HCEC 1CT (cell line): ENCODE results near the gene SEMA3B.
A peak's percentile ranks its signal among the peaks of the same experiment; 100 is the strongest.
"Not testable (repeated sequence)": the region's sequence is repeated elsewhere in the genome, so short reads cannot be mapped to it uniquely, and the experiment has no call there.

Source experiments
- DNase-seq: peaks from one replicate; pipeline ENCODE4 v3.0.0-alpha.2; 2017

SEMA3B gene

GRCh38 chr3:50295553-50296431 is 26.8 kb downstream of the SEMA3B start:
- no peak for DNase-seq

- no peak for DNase-seq
Observed at GRCh38 chr3:50296721-50297383, 27.9 kb downstream of the SEMA3B start.

DNA sequence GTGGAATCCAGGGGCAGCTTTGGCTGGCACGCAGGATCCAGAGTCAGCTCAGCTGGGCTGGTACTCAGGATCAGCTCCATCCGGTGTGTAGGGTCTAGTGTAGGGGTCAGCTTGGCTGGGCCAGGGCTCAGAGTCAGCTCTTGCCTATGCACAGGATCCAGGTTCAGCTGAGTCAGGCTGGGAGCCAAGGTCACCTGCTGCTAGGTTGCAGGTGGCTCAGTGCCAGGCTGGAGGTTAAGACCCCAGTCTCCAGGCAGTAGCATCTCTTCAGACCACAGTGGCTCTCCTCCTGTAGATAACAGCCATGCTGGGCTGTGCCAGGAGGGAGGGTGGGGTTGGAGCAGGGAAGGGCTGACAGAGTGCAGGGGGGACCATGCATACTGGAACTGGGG is 28.4 kb downstream of the SEMA3B start:
- DNase-seq, result no peak

- no peak for DNase-seq
Observed at GRCh38 chr3:50297896-50298725, 29.2 kb downstream of the SEMA3B start.

DNA sequence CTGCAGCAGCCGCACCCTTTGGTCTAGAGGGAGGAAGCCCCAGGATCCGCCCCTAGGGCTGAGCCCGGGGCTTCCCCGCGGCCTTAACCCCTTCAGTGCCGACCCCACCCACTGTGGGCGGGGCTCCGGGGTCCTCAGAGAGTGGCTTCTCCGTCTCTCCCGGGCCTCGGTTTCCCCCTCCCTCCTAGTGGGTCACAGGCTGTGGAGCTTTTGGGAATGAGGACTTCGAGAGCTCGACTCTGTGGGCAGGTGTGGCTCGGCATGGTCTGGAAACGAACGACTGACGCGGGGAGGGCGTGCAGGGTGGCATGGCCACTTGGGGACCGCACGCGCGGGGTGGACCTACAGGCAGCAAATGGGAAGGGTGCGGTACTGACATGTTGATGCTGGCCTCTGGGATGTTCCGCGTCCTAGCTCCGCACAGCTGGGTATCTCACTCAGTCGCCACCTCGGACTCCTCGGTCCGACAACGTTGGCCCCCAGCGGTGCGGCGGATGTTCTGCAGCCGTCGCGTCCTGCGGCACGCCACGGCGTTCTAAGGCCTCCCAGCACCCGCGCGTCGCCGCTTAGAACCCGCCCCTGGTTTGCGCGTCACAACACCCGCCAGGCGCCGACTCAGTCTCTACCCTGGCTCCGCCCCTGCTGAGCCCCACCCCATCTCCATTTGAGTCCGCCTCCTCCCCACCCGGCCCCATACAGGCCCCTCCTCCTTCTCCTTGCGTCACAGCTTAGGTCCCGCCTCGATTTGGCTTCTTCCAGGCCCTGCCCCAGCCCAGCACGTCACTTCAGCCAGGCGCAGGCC is 30.1 kb downstream of the SEMA3B start, which contains the start of the genes HYAL3 and NAA80:
Gene HYAL3, minus strand, starts transcription at position 570 of the 802 bp plus-strand sequence. CDS start 3,803 bp downstream, outside the sequence.
Gene NAA80, minus strand, starts transcription at position 570 of the 802 bp plus-strand sequence. CDS start 1,942 bp downstream, outside the sequence.
- peak; percentile 99 for DNase-seq

DNA sequence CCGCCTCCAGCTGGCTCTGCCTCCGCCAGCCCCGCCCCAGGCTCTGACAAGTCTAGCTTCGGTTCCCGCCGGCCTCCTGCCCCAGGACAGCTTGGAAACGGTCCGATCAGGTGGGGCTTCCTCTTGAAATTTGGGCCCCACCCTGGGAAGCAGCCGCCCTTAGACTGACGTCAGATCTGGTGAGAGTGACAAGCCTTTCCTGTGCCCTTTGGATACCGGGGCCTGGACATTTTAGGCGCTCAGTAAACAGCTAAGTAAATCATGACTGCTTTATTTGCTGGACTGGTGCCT is 30.6 kb downstream of the SEMA3B start:
- DNase-seq, result no peak

DNA sequence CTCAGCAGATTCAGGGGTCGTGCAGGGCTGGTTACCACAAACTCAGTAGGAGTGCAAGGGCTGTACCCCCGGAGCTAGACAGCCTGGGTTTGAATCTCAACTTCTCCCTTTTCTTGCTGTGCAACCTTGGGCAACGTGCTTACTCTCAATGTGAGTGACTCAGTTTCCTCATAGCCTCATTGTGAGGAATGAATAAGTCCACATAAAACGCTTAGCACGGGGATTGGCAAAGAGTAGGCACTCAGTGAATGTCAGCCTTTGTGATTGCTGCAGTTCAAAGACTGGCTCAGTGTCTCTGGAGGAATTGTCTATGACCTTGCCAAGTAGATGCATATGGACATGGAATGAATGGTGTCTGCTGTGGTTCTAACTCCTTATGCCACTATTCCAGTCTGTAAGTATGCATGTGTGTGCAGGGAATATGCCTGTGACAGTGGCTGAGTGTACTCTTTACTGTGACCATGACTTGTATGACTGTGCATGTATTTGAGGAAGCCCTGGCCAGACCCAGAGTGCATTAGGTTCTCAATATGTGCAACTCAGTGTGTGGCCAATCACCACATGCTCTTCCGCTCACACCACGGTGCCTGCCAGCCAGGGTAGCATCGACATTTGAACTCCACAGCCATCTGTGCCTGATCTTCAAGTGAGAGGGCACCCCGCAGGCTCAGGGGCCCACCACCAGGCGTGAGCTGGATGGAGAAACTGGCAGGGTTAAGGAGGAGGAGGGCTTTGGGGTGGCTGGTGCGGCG is 31.2 kb downstream of the SEMA3B start:
- DNase-seq, result peak; percentile 55

- no peak for DNase-seq
Observed at GRCh38 chr3:50300681-50301254, 31.8 kb downstream of the SEMA3B start.

DNA sequence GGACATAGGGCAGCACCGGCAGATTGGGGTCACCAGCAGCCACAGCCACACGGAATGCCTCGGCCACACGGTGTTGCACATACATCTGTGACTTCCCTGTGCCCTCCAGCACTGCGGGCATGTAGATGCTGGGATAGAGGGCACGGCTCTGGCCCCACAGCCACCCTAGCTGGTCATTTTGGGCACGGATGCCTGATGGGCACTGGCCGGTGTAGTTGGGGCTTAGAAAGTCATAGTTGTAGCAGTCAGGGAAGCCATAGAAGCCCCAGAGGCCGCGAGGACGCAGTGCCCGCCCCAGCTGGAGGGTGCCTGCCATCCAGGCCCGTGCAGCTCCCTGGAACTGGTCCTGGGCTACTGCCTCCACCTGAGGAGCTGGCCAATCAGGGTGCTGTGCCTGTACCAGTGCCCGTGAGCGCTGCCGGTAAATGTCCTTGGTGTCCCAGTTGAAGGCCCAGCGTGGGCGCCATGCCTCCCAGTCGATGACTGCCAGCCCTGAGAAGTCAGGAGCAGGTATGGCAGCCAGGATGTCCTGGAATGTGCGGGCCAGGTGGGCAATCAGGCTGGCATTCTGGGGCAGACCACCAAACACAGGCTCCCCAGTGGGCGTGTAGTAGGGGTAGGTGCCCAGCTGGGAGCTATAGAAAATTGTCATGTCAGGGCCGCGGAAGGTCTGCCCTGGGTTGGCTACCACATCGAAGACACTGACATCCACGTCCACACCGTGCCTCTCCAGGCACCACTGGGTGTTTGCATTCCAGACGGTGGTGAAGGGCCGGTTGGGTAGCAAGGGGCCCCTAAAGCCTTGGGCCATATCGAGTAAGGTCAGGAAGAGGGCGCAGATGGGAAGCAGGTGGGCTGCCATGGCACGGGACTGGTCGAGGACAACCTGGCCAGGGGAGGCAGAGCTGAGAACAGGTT is 33.4 kb downstream of the SEMA3B start:
- no peak for DNase-seq

DNA sequence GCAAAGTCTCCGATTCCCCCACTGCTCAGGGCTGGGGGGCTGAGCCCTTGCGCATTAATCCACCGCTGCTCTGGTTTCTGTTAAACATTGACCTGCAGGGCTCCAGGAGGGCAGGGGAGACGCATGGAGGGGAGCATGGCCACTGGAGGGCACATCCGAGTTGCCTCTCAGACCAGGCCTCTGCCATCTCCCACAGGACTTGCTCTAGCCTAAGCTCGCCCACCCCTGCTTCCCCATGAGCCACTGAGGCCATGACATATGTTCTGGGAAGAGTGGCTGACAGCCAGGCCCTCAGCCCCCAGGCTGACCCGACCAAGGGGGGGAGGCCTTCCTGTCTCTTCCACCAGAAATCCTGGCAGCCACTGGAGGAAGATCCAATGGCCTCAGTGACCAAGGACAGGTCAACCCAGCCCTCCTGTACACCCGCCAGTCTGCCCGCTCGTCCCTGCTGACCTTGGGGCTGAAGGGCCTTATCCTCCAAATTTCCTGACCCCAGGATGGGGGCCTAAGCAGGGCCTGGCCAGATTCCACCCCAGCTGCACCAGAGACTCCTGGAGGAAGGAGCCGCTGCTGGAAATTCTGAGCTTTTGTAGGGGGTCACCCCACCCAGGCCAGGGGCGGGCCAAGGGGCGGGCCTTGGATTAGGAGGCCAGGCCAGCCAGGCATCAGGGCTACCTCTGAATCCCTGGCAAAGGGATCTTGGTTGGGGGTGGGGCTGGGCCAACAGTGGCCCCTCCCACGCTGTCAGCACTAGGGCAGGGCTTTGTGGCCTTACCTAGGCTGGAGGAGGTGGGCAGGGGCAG is 34.3 kb downstream of the SEMA3B start, which contains the start of gene HYAL1:
Gene HYAL1, minus strand, starts transcription at position 562 of the 803 bp plus-strand sequence. CDS start 618 bp downstream, outside the sequence.
- peak; percentile 7 for DNase-seq

- DNase-seq, result peak; percentile 57
Observed at GRCh38 chr3:50304601-50305000, 35.7 kb downstream of the SEMA3B start.

DNA sequence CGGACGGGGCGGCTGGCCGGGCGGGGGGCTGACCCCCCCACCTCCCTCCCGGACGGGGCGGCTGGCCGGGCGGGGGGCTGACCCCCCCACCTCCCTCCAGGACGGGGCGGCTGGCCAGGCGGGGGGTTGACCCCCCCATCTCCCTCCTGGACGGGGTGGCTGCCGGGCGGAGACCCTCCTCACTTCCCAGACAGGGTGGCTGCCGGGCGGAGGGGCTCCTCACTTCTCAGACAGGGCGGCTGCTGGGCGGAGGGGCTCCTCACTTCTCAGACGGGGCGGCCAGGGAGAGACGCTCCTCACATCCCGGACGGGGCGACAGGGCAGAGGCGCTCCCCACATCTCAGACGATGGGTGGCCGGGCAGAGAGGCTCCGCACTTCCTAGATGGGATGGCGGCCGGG is 43.1 kb downstream of the SEMA3B start:
- DNase-seq, result not testable (repeated sequence)

DNA sequence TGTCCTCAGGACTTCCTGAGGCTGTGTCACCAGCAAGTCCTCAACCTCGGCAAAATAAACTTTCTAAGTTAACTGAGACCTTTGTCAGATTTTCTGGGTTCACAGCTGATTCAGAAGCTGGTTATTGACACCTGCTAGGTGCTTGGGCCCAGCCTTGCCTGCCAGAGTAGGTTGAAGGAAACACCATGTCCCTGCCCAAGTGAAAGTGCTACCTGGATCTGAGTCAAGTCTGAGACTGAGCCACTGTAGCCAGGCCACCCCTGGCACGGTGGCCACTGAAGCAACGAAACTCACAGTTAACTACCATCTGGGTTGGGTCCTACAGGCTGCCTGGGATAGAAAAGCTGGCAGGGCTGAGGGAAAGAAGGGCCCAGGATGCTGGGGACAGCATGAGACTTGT is 45.4 kb downstream of the SEMA3B start:
- no peak for DNase-seq

- no peak for DNase-seq
Observed at GRCh38 chr3:50314816-50315215, 45.9 kb downstream of the SEMA3B start.

GRCh38 chr3:50316657-50317242 is 47.8 kb downstream of the SEMA3B start:
- DNase-seq, result no peak

- DNase-seq, result no peak
Observed at GRCh38 chr3:50317300-50317699, 48.4 kb downstream of the SEMA3B start.

- DNase-seq, result no peak
Observed at GRCh38 chr3:50318163-50318562, 49.2 kb downstream of the SEMA3B start.

- no peak for DNase-seq
Observed at GRCh38 chr3:50318615-50319014, 49.7 kb downstream of the SEMA3B start.
